Activated naive CD4-positive, alpha-beta T cell treated with anti-CD3 and anti-CD28 coated beads, Interleukin-2, amount 50 U/mL, for 24 hours (primary cell): ENCODE results near the gene NCOA6.
"Not testable (repeated sequence)": the region's sequence is repeated elsewhere in the genome, so short reads cannot be mapped to it uniquely, and the experiment has no call there.

ENCODE experiments used
- H3K27ac Mint-ChIP-seq: one replicate; pipeline ENCODE4 v1.8.0; 2021; ENCODE audit warnings: mild to moderate bottlenecking, mixed read lengths
- H3K27me3 Mint-ChIP-seq: one replicate; pipeline ENCODE4 v1.8.0; 2021; ENCODE audit warnings: mixed read lengths
- H3K36me3 Mint-ChIP-seq: one replicate; pipeline ENCODE4 v1.8.0; 2021; ENCODE audit warnings: mixed read lengths
- H3K4me1 Mint-ChIP-seq: one replicate; pipeline ENCODE4 v1.8.0; 2021; ENCODE audit warnings: mixed read lengths
- H3K4me3 Mint-ChIP-seq: one replicate; pipeline ENCODE4 v1.8.0; 2021; ENCODE audit warnings: mild to moderate bottlenecking, mixed read lengths
- H3K9me3 Mint-ChIP-seq: one replicate; pipeline ENCODE4 v1.8.0; 2021; ENCODE audit warnings: mixed read lengths

Gene NCOA6

GRCh38 chr20:34849778-34850177 lies 24.3 kb upstream of the NCOA6 start:
- no peaks in the 10 kb centered on the region for H3K4me1 Mint-ChIP-seq
- no peaks in the 10 kb centered on the region for H3K9me3 Mint-ChIP-seq
- H3K27ac Mint-ChIP-seq: no peak overlapping the region
- peaks cover 1% of the 10 kb centered on the region for H3K36me3 Mint-ChIP-seq
- no peaks in the 10 kb centered on the region for H3K27me3 Mint-ChIP-seq
- H3K4me3 Mint-ChIP-seq: no peak overlapping the region

GRCh38 chr20:34848597-34848996 lies 23.1 kb upstream of the NCOA6 start:
- no peaks in the 10 kb centered on the region for H3K9me3 Mint-ChIP-seq
- H3K36me3 Mint-ChIP-seq: peaks cover 1% of the 10 kb centered on the region
- H3K27ac Mint-ChIP-seq: peak overlapping the region; percentile 30
- no peak overlapping the region for H3K4me3 Mint-ChIP-seq
- H3K27me3 Mint-ChIP-seq: no peaks in the 10 kb centered on the region
- no peaks in the 10 kb centered on the region for H3K4me1 Mint-ChIP-seq

- H3K27me3 Mint-ChIP-seq: no peaks in the 10 kb centered on the region
- H3K9me3 Mint-ChIP-seq: no peaks in the 10 kb centered on the region
- no peak overlapping the region for H3K27ac Mint-ChIP-seq
- H3K4me1 Mint-ChIP-seq: no peaks in the 10 kb centered on the region
- peaks cover under 1% of the 10 kb centered on the region for H3K36me3 Mint-ChIP-seq
- no peak overlapping the region for H3K4me3 Mint-ChIP-seq
Observed at GRCh38 chr20:34843421-34843820, 18.0 kb upstream of the NCOA6 start.

- H3K36me3 Mint-ChIP-seq: no peaks in the 10 kb centered on the region
- H3K27ac Mint-ChIP-seq: no peak overlapping the region
- H3K4me1 Mint-ChIP-seq: no peaks in the 10 kb centered on the region
- H3K4me3 Mint-ChIP-seq: no peak overlapping the region
- H3K27me3 Mint-ChIP-seq: no peaks in the 10 kb centered on the region
- H3K9me3 Mint-ChIP-seq: no peaks in the 10 kb centered on the region
Observed at GRCh38 chr20:34842143-34842542, 16.7 kb upstream of the NCOA6 start.

- Mint-ChIP-seq H3K4me1 (no peaks in the 10 kb centered on the region), H3K36me3 (no peaks in the 10 kb centered on the region), H3K4me3 (no peak overlapping the region), H3K9me3 (no peaks in the 10 kb centered on the region), H3K27ac (peak overlapping the region; percentile 23), H3K27me3 (peaks cover 5% of the 10 kb centered on the region)
Observed at GRCh38 chr20:34834459-34834893, 9.0 kb upstream of the NCOA6 start.

GRCh38 chr20:34831936-34832335 lies 6.5 kb upstream of the NCOA6 start:
- Mint-ChIP-seq H3K4me1 (no peaks in the 10 kb centered on the region), H3K36me3 (no peaks in the 10 kb centered on the region)

GRCh38 chr20:34829191-34829590 lies 3.7 kb upstream of the NCOA6 start:
- peaks cover 12% of the 10 kb centered on the region for H3K4me1 Mint-ChIP-seq

More at GRCh38 chr20:34831936-34832335, 6.5 kb upstream of the NCOA6 start:
- Mint-ChIP-seq H3K27me3 (peaks cover 5% of the 10 kb centered on the region), H3K27ac (no peak overlapping the region), H3K4me3 (no peak overlapping the region), H3K9me3 (no peaks in the 10 kb centered on the region)

GRCh38 chr20:34824806-34825529 lies 483 bp downstream of the NCOA6 start:
- H3K9me3 Mint-ChIP-seq: no peaks in the 10 kb centered on the region
- peak overlapping the region; percentile 88 for H3K27ac Mint-ChIP-seq
- peaks cover 41% of the 10 kb centered on the region for H3K4me1 Mint-ChIP-seq
- H3K36me3 Mint-ChIP-seq: no peaks in the 10 kb centered on the region
- peak overlapping the region; percentile 95 for H3K4me3 Mint-ChIP-seq
- no peaks in the 10 kb centered on the region for H3K27me3 Mint-ChIP-seq

More at GRCh38 chr20:34829191-34829590, 3.7 kb upstream of the NCOA6 start:
- Mint-ChIP-seq H3K36me3 (no peaks in the 10 kb centered on the region), H3K27me3 (peaks cover 2% of the 10 kb centered on the region), H3K27ac (no peak overlapping the region), H3K9me3 (no peaks in the 10 kb centered on the region), H3K4me3 (no peak overlapping the region)

- Mint-ChIP-seq H3K4me1 (peaks cover 41% of the 10 kb centered on the region), H3K27ac (peak overlapping the region; percentile 88), H3K9me3 (no peaks in the 10 kb centered on the region), H3K27me3 (no peaks in the 10 kb centered on the region), H3K36me3 (no peaks in the 10 kb centered on the region), H3K4me3 (peak overlapping the region; percentile 95)
Observed at GRCh38 chr20:34824452-34824805, 1.0 kb downstream of the NCOA6 start.

- no peaks in the 10 kb centered on the region for H3K36me3 Mint-ChIP-seq
Observed at GRCh38 chr20:34824026-34824425, 1.4 kb downstream of the NCOA6 start.

GRCh38 chr20:34820805-34821578 lies 4.5 kb downstream of the NCOA6 start:
- H3K4me3 Mint-ChIP-seq: no peak overlapping the region
- H3K4me1 Mint-ChIP-seq: peaks cover 62% of the 10 kb centered on the region
- H3K27me3 Mint-ChIP-seq: no peaks in the 10 kb centered on the region
- no peak overlapping the region for H3K27ac Mint-ChIP-seq
- no peaks in the 10 kb centered on the region for H3K36me3 Mint-ChIP-seq
- no peaks in the 10 kb centered on the region for H3K9me3 Mint-ChIP-seq

More at GRCh38 chr20:34824026-34824425, 1.4 kb downstream of the NCOA6 start:
- peak overlapping the region; percentile 95 for H3K4me3 Mint-ChIP-seq
- no peaks in the 10 kb centered on the region for H3K27me3 Mint-ChIP-seq
- H3K4me1 Mint-ChIP-seq: peaks cover 44% of the 10 kb centered on the region
- H3K9me3 Mint-ChIP-seq: no peaks in the 10 kb centered on the region
- H3K27ac Mint-ChIP-seq: no peak overlapping the region

- no peaks in the 10 kb centered on the region for H3K27me3 Mint-ChIP-seq
- H3K27ac Mint-ChIP-seq: no peak overlapping the region
- H3K9me3 Mint-ChIP-seq: no peaks in the 10 kb centered on the region
- H3K4me1 Mint-ChIP-seq: peaks cover 49% of the 10 kb centered on the region
- H3K4me3 Mint-ChIP-seq: no peak overlapping the region
- no peaks in the 10 kb centered on the region for H3K36me3 Mint-ChIP-seq
Observed at GRCh38 chr20:34817801-34818200, 7.7 kb downstream of the NCOA6 start.

- no peak overlapping the region for H3K27ac Mint-ChIP-seq
- H3K27me3 Mint-ChIP-seq: no peaks in the 10 kb centered on the region
- peaks cover 49% of the 10 kb centered on the region for H3K4me1 Mint-ChIP-seq
- no peaks in the 10 kb centered on the region for H3K9me3 Mint-ChIP-seq
- no peak overlapping the region for H3K4me3 Mint-ChIP-seq
- no peaks in the 10 kb centered on the region for H3K36me3 Mint-ChIP-seq
Observed at GRCh38 chr20:34817072-34817471, 8.4 kb downstream of the NCOA6 start.

GRCh38 chr20:34815636-34816035 lies 9.8 kb downstream of the NCOA6 start:
- H3K4me1 Mint-ChIP-seq: peaks cover 41% of the 10 kb centered on the region
- no peak overlapping the region for H3K27ac Mint-ChIP-seq

GRCh38 chr20:34808583-34808982 lies 16.9 kb downstream of the NCOA6 start:
- Mint-ChIP-seq H3K36me3 (no peaks in the 10 kb centered on the region), H3K4me1 (peaks cover 42% of the 10 kb centered on the region), H3K9me3 (no peaks in the 10 kb centered on the region), H3K4me3 (no peak overlapping the region), H3K27me3 (no peaks in the 10 kb centered on the region), H3K27ac (no peak overlapping the region)

More at GRCh38 chr20:34815636-34816035, 9.8 kb downstream of the NCOA6 start:
- Mint-ChIP-seq H3K4me3 (no peak overlapping the region), H3K27me3 (no peaks in the 10 kb centered on the region), H3K9me3 (no peaks in the 10 kb centered on the region), H3K36me3 (no peaks in the 10 kb centered on the region)

GRCh38 chr20:34807944-34808465 lies 17.4 kb downstream of the NCOA6 start:
- not testable (repeated sequence) for H3K4me3 Mint-ChIP-seq, H3K9me3 Mint-ChIP-seq, H3K27me3 Mint-ChIP-seq, H3K36me3 Mint-ChIP-seq, H3K27ac Mint-ChIP-seq
- H3K4me1 Mint-ChIP-seq: peaks cover 42% of the 10 kb centered on the region
